Measurements from ENCODE around the gene DNAJC22. TPM values are rescaled to one million over a fixed set of nuclear protein-coding genes. Genes with fewer than 3 reads are reported as not detected.

Gene DNAJC22
- total and polyA plus RNA-seq, 2 donors (not counting 1 experiment from before 2014, with no cell fraction given) = 2.4 to 4.8 TPM

- Histone ChIP-seq H3K9ac (ENCODE audit: insufficient read depth, low read length) (no peak overlapping the region), H3K27ac (ENCODE audit: insufficient read depth, low read length) (no peak overlapping the region), H3K4me3 (replicated peaks in 1 of 4; ENCODE audit: control extremely low read depth in 1 of 4, insufficient read depth in 1 of 4, low read depth in 3 of 4, low read length in 4 of 4) (no peak overlapping the region), H3K79me2 (ENCODE audit: control insufficient read depth, insufficient read depth, low read length) (no peaks in the 10 kb centered on the region), H3K36me3 (ENCODE audit: control insufficient read depth, insufficient read depth, low read length) (no peaks in the 10 kb centered on the region), H3K4me2 (ENCODE audit: extremely low read depth, insufficient read depth, low read length) (no peak overlapping the region), H4K20me1 (ENCODE audit: control insufficient read depth, extremely low read depth, insufficient read depth, low read length) (no peaks in the 10 kb centered on the region), H3K9me3 (ENCODE audit: control insufficient read depth, insufficient read depth, low read depth, low read length) (no peaks in the 10 kb centered on the region), H2AFZ (ENCODE audit: low read length) (no peak overlapping the region), H3K27me3 (ENCODE audit: control insufficient read depth, insufficient read depth, low read length) (no peaks in the 10 kb centered on the region), H3K4me1 (ENCODE audit: control insufficient read depth, extremely low read depth, insufficient read depth, low read length) (no peaks in the 10 kb centered on the region)
- DNase-seq (ENCODE audit: low read depth in 2 of 2) = peak; percentile 51 to 81
- TF ChIP-seq CTCF (conservative IDR thresholded peaks at IDR 0.05 in 1 of 2, IDR thresholded peaks at IDR 0.05 in 1 of 2; ENCODE audit: low read depth in 1 of 2, low read length in 2 of 2) (peak; percentile 20 to 56), EZH2 (IDR thresholded peaks at IDR 0.05; ENCODE audit: low read length, missing control alignments) (no peak)
Observed at GRCh38 chr12:49357103-49357678, 10.5 kb downstream of the DNAJC22 start.

- no peak overlapping the region for H3K4me3 ChIP-seq (replicated peaks in 1 of 4; ENCODE audit: control extremely low read depth in 1 of 4, insufficient read depth in 1 of 4, low read depth in 3 of 4, low read length in 4 of 4)
- DNase-seq (ENCODE audit: low read depth in 2 of 2) = peak; percentile 42 to 81
- H3K4me1 ChIP-seq (ENCODE audit: control insufficient read depth, extremely low read depth, insufficient read depth, low read length) = no peaks in the 10 kb centered on the region
- H3K9me3 ChIP-seq (ENCODE audit: control insufficient read depth, insufficient read depth, low read depth, low read length) = no peaks in the 10 kb centered on the region
- no peak overlapping the region for H3K27ac ChIP-seq (ENCODE audit: insufficient read depth, low read length)
- H4K20me1 ChIP-seq (ENCODE audit: control insufficient read depth, extremely low read depth, insufficient read depth, low read length) = no peaks in the 10 kb centered on the region
- H3K27me3 ChIP-seq (ENCODE audit: control insufficient read depth, insufficient read depth, low read length) = no peaks in the 10 kb centered on the region
- H3K79me2 ChIP-seq (ENCODE audit: control insufficient read depth, insufficient read depth, low read length) = no peaks in the 10 kb centered on the region
- H3K36me3 ChIP-seq (ENCODE audit: control insufficient read depth, insufficient read depth, low read length) = no peaks in the 10 kb centered on the region
- no peak overlapping the region for H3K4me2 ChIP-seq (ENCODE audit: extremely low read depth, insufficient read depth, low read length)
- H2AFZ ChIP-seq (ENCODE audit: low read length) = no peak overlapping the region
- no peak for TF ChIP-seq EZH2 (IDR thresholded peaks at IDR 0.05; ENCODE audit: low read length, missing control alignments)
- TF ChIP-seq CTCF (conservative IDR thresholded peaks at IDR 0.05 in 1 of 2, IDR thresholded peaks at IDR 0.05 in 1 of 2; ENCODE audit: low read depth in 1 of 2, low read length in 2 of 2) = peak; percentile 83 to 92
- H3K9ac ChIP-seq (ENCODE audit: insufficient read depth, low read length) = no peak overlapping the region
Observed at GRCh38 chr12:49358483-49359141, 11.9 kb downstream of the DNAJC22 start.

DNA sequence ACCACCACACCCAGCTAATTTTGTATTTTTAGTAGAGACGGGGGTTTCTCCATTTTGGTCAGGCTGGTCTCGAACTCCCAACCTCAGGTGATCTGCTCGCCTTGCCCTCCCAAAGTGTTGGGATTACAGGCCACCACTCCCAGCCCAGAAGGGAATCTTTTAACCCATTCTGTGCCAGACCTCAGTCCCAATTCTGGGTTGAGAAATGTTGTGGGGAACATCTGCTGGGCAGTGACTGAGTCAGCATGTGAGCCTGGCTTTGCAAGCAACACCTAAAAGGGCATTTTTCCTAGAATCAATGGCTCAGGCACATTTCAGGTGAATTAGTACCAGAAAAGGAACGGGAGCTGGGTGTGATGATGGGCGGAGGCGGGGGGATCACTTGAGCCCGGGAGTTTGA, 13.0 kb downstream of the DNAJC22 start:
- TF ChIP-seq EZH2 (IDR thresholded peaks at IDR 0.05; ENCODE audit: low read length, missing control alignments) (no peak), CTCF (conservative IDR thresholded peaks at IDR 0.05 in 1 of 2, IDR thresholded peaks at IDR 0.05 in 1 of 2; ENCODE audit: low read depth in 1 of 2, low read length in 2 of 2) (no peak)
- Histone ChIP-seq H4K20me1 (ENCODE audit: control insufficient read depth, extremely low read depth, insufficient read depth, low read length) (no peaks in the 10 kb centered on the region), H2AFZ (ENCODE audit: low read length) (no peak overlapping the region), H3K9ac (ENCODE audit: insufficient read depth, low read length) (no peak overlapping the region), H3K9me3 (ENCODE audit: control insufficient read depth, insufficient read depth, low read depth, low read length) (no peaks in the 10 kb centered on the region), H3K4me3 (replicated peaks in 1 of 4; ENCODE audit: control extremely low read depth in 1 of 4, insufficient read depth in 1 of 4, low read depth in 3 of 4, low read length in 4 of 4) (no peak overlapping the region), H3K4me1 (ENCODE audit: control insufficient read depth, extremely low read depth, insufficient read depth, low read length) (no peaks in the 10 kb centered on the region), H3K79me2 (ENCODE audit: control insufficient read depth, insufficient read depth, low read length) (no peaks in the 10 kb centered on the region), H3K4me2 (ENCODE audit: extremely low read depth, insufficient read depth, low read length) (no peak overlapping the region), H3K27ac (ENCODE audit: insufficient read depth, low read length) (no peak overlapping the region), H3K36me3 (ENCODE audit: control insufficient read depth, insufficient read depth, low read length) (no peaks in the 10 kb centered on the region), H3K27me3 (ENCODE audit: control insufficient read depth, insufficient read depth, low read length) (no peaks in the 10 kb centered on the region)
- DNase-seq (ENCODE audit: low read depth in 2 of 2) = no peak

Data from fibroblast of lung (primary cell).